Activated T-helper 2 cell treated with anti-CD3 and anti-CD28 coated beads, Interferon-gamma antibody, Interleukin-2, Interleukin-4, amounts not matched to agents 10 μg/mL and 5 μg/mL and 100 μg/mL, durations not matched to agents 14 hours and 24 hours and 36 hours (primary cell): ENCODE measurements around the gene EXOC3L4. TPM values are rescaled to one million over a fixed set of nuclear protein-coding genes. Genes with fewer than 3 reads are reported as not detected.

Experiments
- DNase-seq: peaks from one replicate; pipeline ENCODE4 v3.0.0; 2021; ENCODE audit warnings: low spot score
- H3K27ac Mint-ChIP-seq: one replicate; pipeline ENCODE4 v1.8.0; 2021; ENCODE audit warnings: mixed read lengths
- H3K27me3 Mint-ChIP-seq: one replicate; pipeline ENCODE4 v1.8.0; 2021; ENCODE audit warnings: low read depth, mixed read lengths
- H3K36me3 Mint-ChIP-seq: one replicate; pipeline ENCODE4 v1.8.0; 2021; ENCODE audit warnings: low read depth, mixed read lengths
- H3K4me1 Mint-ChIP-seq: one replicate; pipeline ENCODE4 v1.8.0; 2021; ENCODE audit warnings: low read depth, mixed read lengths
- H3K4me3 Mint-ChIP-seq: one replicate; pipeline ENCODE4 v1.8.0; 2021; ENCODE audit warnings: low read depth, mild to moderate bottlenecking, moderate library complexity, mixed read lengths
- H3K9me3 Mint-ChIP-seq: one replicate; pipeline ENCODE4 v1.8.0; 2021; ENCODE audit warnings: mixed read lengths
- intact Hi-C: fragments of 100-400 bp; cut with micrococcal nuclease; formaldehyde crosslinking; loops from one replicate; pipeline ENCODE4 v1.15.1; 2023
- total RNA-seq: library from RNA; stranded (reverse); gene quantifications from 2 replicates; pipeline ENCODE4 v1.2.3, GENCODE V29; 2022

EXOC3L4 gene
- total RNA-seq, 1 donor from 2014 or later, result not detected

GRCh38 chr14:103126088-103126872 is 31.8 kb downstream of the EXOC3L4 start:
- peaks cover 17% of the 10 kb centered on the region for H3K27me3 Mint-ChIP-seq
- no peak overlapping the region for H3K4me3 Mint-ChIP-seq
- no peak for DNase-seq
- intact Hi-C loops, result no loop called here
- no peak overlapping the region for H3K27ac Mint-ChIP-seq
- no peaks in the 10 kb centered on the region for H3K36me3 Mint-ChIP-seq
- no peaks in the 10 kb centered on the region for H3K9me3 Mint-ChIP-seq
- H3K4me1 Mint-ChIP-seq, result no peaks in the 10 kb centered on the region

- Mint-ChIP-seq H3K4me3 (no peak overlapping the region), H3K9me3 (no peaks in the 10 kb centered on the region), H3K4me1 (no peaks in the 10 kb centered on the region), H3K36me3 (no peaks in the 10 kb centered on the region), H3K27me3 (peaks cover 14% of the 10 kb centered on the region), H3K27ac (no peak overlapping the region)
- no peak for DNase-seq
- intact Hi-C loops, result no loop called here
Measured at GRCh38 chr14:103126873-103127304, 32.4 kb downstream of the EXOC3L4 start.

DNA sequence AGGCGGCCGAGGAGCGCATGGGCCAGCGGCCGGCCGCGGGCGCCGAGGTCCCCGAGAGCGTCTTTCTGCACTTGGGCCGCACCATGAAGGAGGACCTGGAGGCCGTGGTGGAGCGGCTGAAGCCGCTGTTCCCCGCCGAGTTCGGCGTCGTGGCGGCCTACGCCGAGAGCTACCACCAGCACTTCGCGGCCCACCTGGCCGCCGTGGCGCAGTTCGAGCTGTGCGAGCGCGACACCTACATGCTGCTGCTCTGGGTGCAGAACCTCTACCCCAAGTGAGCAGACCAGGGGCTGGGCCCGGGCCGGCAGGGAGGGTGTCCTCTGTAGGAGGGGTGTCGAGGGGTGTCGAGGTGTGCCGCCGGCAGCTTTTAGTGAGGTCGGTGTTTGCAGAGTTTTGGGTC is 32.8 kb downstream of the EXOC3L4 start:
- intact Hi-C loops, result no loop called here
- Mint-ChIP-seq H3K4me1 (no peaks in the 10 kb centered on the region), H3K27ac (no peak overlapping the region), H3K27me3 (peaks cover 9% of the 10 kb centered on the region), H3K9me3 (no peaks in the 10 kb centered on the region), H3K4me3 (no peak overlapping the region), H3K36me3 (no peaks in the 10 kb centered on the region)
- no peak for DNase-seq

- Mint-ChIP-seq H3K27me3 (peaks cover 8% of the 10 kb centered on the region), H3K4me3 (no peak overlapping the region), H3K4me1 (no peaks in the 10 kb centered on the region), H3K9me3 (no peaks in the 10 kb centered on the region), H3K27ac (no peak overlapping the region), H3K36me3 (no peaks in the 10 kb centered on the region)
- intact Hi-C loops, result no loop called here
- DNase-seq, result no peak
Measured at GRCh38 chr14:103127861-103128598, 33.5 kb downstream of the EXOC3L4 start.

GRCh38 chr14:103128631-103129300 is 34.2 kb downstream of the EXOC3L4 start:
- Mint-ChIP-seq H3K27ac (no peak overlapping the region), H3K36me3 (no peaks in the 10 kb centered on the region), H3K27me3 (peaks cover 8% of the 10 kb centered on the region), H3K9me3 (no peaks in the 10 kb centered on the region), H3K4me3 (no peak overlapping the region), H3K4me1 (no peaks in the 10 kb centered on the region)
- DNase-seq, result no peak
- intact Hi-C loops, result no loop called here

DNA sequence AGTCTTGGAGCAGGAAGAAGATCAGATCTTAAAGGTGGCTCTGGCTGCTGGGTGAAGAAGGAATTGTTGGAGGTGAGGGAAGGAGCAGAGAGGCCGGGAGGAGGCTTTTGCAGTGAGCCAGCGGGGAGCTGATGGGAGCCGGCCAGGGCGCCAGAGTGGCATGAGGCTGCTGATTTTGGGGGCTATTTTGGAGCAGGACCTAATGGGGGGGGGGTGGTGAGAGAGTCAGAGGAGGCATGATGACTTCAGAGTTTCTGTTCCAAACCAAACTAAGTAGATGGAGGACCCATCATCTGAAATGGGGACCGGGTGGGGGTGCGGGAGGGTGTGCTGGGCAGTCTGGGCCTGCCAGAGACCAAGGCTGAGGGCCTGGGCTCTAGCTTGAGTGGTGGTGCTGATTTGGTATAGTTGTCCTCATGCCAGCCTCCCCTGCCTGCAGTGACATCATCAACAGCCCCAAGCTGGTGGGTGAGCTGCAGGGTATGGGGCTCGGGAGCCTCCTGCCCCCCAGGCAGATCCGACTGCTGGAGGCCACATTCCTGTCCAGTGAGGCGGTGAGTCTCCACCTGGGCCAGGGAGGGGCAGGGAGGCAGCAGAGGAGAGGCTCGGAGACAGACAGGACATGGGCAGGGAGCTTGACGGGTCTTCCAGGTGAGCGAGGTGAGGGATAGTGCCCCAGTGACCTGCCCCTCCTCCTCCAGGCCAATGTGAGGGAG is 34.9 kb downstream of the EXOC3L4 start:
- H3K27me3 Mint-ChIP-seq, result peaks cover 2% of the 10 kb centered on the region
- H3K27ac Mint-ChIP-seq, result no peak overlapping the region
- H3K4me1 Mint-ChIP-seq, result no peaks in the 10 kb centered on the region
- intact Hi-C loops, result no loop called here
- H3K36me3 Mint-ChIP-seq, result no peaks in the 10 kb centered on the region
- H3K4me3 Mint-ChIP-seq, result no peak overlapping the region
- H3K9me3 Mint-ChIP-seq, result no peaks in the 10 kb centered on the region
- DNase-seq, result no peak

GRCh38 chr14:103130017-103130764 is 35.7 kb downstream of the EXOC3L4 start:
- H3K4me3 Mint-ChIP-seq, result no peak overlapping the region
- no peaks in the 10 kb centered on the region for H3K9me3 Mint-ChIP-seq
- H3K27ac Mint-ChIP-seq, result no peak overlapping the region
- H3K27me3 Mint-ChIP-seq, result peaks cover 2% of the 10 kb centered on the region
- no peaks in the 10 kb centered on the region for H3K4me1 Mint-ChIP-seq
- H3K36me3 Mint-ChIP-seq, result no peaks in the 10 kb centered on the region
- no peak for DNase-seq
- intact Hi-C loops, result no loop called here

GRCh38 chr14:103130965-103131364 is 36.4 kb downstream of the EXOC3L4 start:
- Mint-ChIP-seq H3K9me3 (no peaks in the 10 kb centered on the region), H3K4me3 (no peak overlapping the region), H3K4me1 (no peaks in the 10 kb centered on the region), H3K27me3 (no peaks in the 10 kb centered on the region), H3K27ac (no peak overlapping the region), H3K36me3 (no peaks in the 10 kb centered on the region)
- DNase-seq, result no peak
- intact Hi-C loops, result no loop called here

DNA sequence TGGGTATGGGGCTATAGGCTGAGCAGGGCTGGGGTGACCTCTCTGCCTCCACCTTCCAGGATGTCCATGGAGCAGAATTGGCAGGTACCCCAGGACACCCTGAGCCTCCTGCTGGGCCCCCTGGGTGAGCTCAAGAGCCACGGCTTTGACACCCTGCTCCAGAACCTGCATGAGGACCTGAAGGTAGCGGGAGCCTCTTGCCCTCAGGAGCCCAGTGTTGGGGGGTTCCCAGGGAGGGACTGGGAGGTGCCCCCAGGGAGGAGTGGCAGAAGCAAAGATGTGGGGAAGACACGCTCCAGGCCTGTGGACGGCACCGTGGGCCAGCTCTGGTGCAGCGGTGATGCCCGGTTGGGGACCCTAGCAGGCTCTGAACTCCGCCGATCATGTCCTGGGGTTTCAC is 37.1 kb downstream of the EXOC3L4 start:
- Mint-ChIP-seq H3K27ac (no peak overlapping the region), H3K36me3 (no peaks in the 10 kb centered on the region), H3K4me1 (no peaks in the 10 kb centered on the region), H3K4me3 (no peak overlapping the region), H3K27me3 (no peaks in the 10 kb centered on the region), H3K9me3 (no peaks in the 10 kb centered on the region)
- DNase-seq, result no peak
- intact Hi-C loops, result no loop called here

- Mint-ChIP-seq H3K4me1 (no peaks in the 10 kb centered on the region), H3K36me3 (no peaks in the 10 kb centered on the region), H3K9me3 (no peaks in the 10 kb centered on the region), H3K27ac (no peak overlapping the region), H3K27me3 (no peaks in the 10 kb centered on the region), H3K4me3 (no peak overlapping the region)
- intact Hi-C loops, result no loop called here
- no peak for DNase-seq
Measured at GRCh38 chr14:103132381-103133209, 38.1 kb downstream of the EXOC3L4 start.

- intact Hi-C loops, result no loop called here
- Mint-ChIP-seq H3K27ac (no peak overlapping the region), H3K9me3 (no peaks in the 10 kb centered on the region), H3K27me3 (no peaks in the 10 kb centered on the region), H3K4me3 (no peak overlapping the region), H3K4me1 (no peaks in the 10 kb centered on the region), H3K36me3 (no peaks in the 10 kb centered on the region)
- no peak for DNase-seq
Measured at GRCh38 chr14:103133210-103134140, 39.0 kb downstream of the EXOC3L4 start.
